GM18517 (cell line): ENCODE results near the gene TSKS.
"Not testable (repeated sequence)": the region's sequence is repeated elsewhere in the genome, so short reads cannot be mapped to it uniquely, and the experiment has no call there.

Experiments
- ATAC-seq: cut with Tn5 transposase; IDR thresholded peaks from one replicate; pipeline ENCODE4 v1.9.1; 2021; ENCODE audit warnings: mild to moderate bottlenecking, moderate library complexity; ENCODE audit not compliant: unreplicated experiment

The TSKS gene

GRCh38 chr19:49727217-49728030 lies 35.7 kb downstream of the TSKS start:
- ATAC-seq = no peak

- not testable (repeated sequence) for ATAC-seq
Measured at GRCh38 chr19:49719420-49719819, 43.7 kb downstream of the TSKS start.

- no peak for ATAC-seq
Measured at GRCh38 chr19:49718991-49719390, 44.1 kb downstream of the TSKS start.

- ATAC-seq = no peak
Measured at GRCh38 chr19:49718511-49718910, 44.6 kb downstream of the TSKS start.

DNA sequence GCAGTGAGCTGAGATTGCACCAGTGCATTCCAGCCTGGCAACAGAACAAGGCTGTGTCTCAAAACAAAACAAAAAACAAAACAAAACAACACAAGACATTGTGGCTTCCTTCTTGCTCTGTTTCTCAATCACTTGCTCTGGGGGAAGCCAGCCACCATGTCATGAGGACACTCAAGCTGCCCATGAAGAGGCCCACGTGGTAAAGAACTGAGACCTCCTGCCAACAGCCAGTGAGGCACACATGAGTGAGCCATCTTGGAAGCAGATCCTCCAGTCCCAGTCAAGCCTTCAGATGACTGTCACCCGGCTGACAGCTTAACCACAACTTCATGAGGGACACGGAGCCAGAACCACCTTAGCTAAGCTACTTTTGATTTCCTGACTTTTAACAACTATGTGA lies 47.0 kb downstream of the TSKS start:
- no peak for ATAC-seq

- no peak for ATAC-seq
Measured at GRCh38 chr19:49713236-49713845, 49.8 kb downstream of the TSKS start.

DNA sequence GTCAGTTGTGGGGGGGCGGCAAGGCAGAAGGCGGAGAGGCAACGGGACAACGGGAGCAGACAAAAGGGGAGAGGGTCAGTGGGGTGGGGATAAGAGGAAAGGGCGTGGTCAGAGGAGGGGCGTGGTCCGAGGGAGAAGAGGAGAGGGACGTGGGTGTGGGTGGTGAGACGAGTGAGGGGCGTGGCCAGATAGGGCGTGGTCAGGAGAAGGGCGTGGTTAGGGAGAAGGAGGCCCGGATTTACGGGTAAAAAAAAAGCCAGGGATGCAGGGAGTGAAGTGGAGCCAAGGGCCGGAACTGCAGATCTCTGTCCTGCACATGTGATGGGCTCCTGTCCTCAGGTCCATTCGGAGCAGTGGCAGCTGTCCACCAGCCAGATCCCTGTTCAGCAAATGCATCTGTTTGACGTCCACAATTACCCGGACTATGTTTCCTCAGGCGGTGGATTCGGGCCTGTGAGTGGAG lies 50.7 kb downstream of the TSKS start:
- no peak for ATAC-seq

DNA sequence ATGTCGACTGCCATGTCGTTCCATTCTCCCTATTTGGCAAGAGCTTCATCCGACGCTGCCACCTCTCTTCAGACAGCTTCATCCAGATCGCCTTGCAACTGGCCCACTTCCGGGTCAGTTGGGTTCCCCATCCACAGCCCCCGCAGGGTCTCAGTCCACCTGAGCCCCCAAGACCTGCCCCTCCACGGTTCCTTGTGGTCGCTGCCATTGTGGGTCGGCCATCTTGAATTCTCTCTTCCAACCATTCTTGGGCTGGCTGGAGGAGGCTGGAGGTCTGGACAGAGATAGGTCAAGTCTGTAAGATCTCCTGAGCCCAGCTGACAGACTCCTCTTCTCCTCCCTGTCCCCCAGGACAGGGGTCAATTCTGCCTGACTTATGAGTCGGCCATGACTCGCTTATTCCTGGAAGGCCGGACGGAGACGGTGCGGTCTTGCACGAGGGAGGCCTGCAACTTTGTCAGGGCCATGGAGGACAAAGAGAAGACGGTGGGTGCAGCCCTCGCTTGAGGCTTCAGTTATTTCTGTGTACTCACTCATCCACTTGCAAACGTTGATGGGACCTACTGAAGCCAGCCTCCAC lies 52.6 kb downstream of the TSKS start:
- ATAC-seq = no peak

- no peak for ATAC-seq
Measured at GRCh38 chr19:49705919-49706318, 57.2 kb downstream of the TSKS start.

- no peak for ATAC-seq
Measured at GRCh38 chr19:49704888-49705642, 58.0 kb downstream of the TSKS start.

DNA sequence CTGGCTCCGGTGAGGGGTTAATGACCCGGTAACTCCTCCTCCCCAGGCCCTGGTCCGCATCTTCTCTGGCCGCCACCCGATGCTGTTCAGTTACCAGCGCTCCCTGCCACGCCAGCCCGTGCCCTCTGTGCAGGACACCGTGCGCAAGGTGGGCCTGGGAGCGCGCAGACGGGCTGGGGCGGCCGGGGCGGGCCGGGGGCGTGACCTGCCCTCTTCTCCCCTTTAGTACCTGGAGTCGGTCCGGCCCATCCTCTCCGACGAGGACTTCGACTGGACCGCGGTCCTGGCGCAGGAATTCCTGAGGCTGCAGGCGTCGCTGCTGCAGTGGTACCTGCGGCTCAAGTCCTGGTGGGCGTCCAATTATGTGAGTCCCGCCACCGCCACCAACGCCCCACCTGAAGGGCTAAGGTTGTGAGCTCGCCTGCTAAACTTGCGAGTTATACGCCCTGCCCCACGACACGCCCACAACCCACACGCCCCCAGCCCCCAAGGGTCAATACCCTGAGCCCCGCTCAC lies 61.8 kb downstream of the TSKS start:
- no peak for ATAC-seq

- no peak for ATAC-seq
Measured at GRCh38 chr19:49700563-49700962, 62.5 kb downstream of the TSKS start.

DNA sequence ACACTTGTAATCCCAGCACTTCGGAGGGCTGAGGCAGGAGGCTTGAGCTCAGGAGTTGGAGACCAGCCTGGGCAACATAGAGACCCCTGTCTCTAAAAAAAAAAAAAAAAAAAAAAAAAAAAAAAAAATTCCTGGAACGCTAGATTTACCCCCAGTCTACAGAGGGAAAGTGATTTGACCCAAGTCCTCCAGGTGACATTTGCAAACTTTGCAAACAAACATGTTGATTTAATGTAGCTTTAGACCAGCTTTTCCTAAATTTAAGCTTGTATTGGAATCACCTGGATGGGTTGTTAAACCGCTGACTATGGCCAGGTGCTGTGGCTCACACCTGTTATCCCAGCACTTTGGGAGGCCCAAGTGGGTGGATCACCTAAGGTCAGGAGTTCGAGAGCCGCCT lies 63.7 kb downstream of the TSKS start:
- no peak for ATAC-seq

GRCh38 chr19:49696865-49697264 lies 66.2 kb downstream of the TSKS start:
- ATAC-seq = no peak

DNA sequence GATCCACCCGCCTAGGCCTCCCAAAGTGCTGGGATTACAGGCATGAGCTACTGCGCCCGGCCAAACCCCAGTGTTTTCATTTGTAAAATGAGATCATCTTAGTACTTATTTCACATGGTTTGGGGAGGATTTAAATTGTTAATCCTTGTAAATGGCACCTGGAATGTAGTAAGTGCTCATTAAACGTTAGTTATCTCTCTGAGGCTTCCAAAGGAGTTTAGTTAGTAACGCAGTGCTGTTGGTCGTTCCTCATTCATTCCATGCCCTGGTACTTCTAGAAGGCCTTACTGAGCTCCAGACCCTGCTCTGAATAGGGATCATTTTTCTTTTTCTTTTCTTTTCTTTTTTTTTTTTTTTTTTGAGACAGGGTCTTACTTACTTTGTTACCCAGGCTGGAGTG lies 67.0 kb downstream of the TSKS start:
- ATAC-seq = no peak

DNA sequence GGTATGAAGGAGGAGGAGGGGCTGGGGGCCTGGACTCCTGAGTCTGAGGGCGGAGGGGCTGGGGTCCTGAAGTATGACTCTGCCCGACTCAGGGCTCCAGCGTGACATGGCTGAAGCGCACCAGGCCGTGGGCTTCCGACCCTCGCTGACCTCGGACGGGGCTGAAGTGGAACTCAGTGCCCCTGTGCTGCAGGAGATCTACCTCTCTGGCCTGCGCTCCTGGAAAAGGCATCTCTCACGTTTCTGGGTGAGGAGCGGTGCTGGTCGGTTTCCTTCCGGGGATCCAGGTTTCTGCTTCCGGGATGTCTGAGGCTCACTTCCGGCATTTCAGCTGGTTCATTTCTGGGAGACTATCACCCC lies 71.0 kb downstream of the TSKS start:
- ATAC-seq = no peak

DNA sequence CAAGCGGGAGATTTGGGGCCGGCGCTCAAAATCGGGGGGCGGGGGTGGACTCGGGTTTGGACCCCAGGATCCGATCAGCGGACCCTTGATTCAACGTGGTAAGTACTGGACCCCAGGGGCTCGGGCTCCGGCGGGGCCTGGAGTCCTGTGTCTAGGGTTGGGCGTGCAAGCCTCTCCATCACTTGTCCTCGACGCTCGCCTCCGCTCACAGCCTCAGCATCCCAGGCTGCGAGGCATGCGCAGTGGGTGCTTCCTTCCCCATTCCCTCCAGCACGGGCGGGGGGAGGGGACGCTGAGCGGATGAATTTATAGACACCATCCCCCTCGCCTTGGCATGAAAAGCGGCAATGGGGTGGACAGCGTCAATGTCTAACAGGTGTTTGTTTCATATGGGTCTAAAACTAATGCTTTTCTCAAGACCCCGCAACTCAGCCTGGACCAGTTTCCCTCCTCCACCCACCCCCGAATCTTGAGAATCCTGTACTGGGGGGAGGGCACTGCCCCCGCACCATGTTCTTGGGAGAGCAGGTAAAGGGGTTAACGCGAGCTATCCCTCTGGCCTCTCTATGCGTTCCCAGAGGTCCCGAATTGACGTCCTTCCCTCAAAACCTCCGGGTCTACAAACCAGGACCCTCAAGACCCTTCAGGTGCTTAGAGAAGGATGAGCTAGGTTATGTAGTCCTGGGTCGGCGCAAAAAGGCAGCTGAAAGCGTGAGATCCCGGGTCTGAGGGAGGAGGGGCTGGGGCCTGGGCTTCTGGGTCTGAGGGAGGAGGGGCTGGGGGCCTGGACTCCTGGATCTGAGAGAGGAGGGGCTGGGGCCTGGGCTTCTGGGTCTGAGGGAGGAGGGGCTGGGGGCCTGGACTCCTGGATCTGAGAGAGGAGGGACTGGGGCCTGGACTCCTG lies 71.6 kb downstream of the TSKS start:
- no peak for ATAC-seq

GRCh38 chr19:49690656-49691242 lies 72.4 kb downstream of the TSKS start, which contains the start of gene CPT1C:
CPT1C (plus strand) TSS chr19:49691116; CDS start chr19:49692253, 1,137 bp downstream.
- no peak for ATAC-seq

DNA sequence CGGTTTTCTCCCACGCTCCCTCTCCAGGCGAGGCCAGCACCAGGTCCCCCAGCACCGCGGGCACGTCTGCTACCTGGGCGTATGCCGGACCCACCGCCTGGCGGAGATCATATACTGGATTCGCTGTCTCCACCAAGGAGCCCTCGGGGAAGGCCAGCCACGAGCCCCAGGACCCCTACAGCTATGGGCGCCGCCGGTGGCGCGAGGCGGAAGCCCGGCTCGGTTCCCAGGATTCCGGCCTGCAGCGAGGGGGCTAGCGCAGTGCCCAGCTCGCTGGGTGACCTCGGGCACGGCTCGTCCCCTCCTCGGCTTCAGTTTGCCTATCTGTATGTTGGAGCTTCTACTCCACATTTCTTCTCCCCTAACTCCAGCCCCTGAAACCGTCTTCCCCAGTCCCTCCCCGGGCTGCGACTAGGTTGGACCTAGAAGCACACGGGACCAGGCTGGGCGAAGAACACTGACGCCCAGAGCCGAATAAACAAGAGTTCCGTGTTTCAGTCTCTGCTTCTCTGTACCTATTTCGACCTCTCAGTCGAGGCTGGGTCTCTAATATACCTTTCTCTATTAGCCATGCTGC lies 72.9 kb downstream of the TSKS start:
- no peak for ATAC-seq
